ENCODE results near the gene NRROS. TPM values are rescaled to one million over a fixed set of nuclear protein-coding genes. Genes with fewer than 3 reads are reported as not detected.
A peak's percentile ranks its signal among the peaks of the same experiment; 100 is the strongest.

The NRROS gene
- total RNA-seq, 1 experiment from 2014 or later, result 1.5 TPM

GRCh38 chr3:196684548-196685407 is 45.3 kb downstream of the NRROS start:
- POLR2A ChIA-PET, result no interaction called here
- CTCF ChIA-PET, result interaction anchor here (2.9 kb wide), 1 partner anchor 75 kb away, joined by 18 read pairs; no protein-coding TSS in a partner anchor
- H3K9me3 Mint-ChIP-seq (ENCODE audit: unreplicated experiment), result peaks cover 9% of the 10 kb centered on the region
- H3K4me3 Mint-ChIP-seq (ENCODE audit: unreplicated experiment), result no peak overlapping the region
- no peaks in the 10 kb centered on the region for H3K36me3 Mint-ChIP-seq (ENCODE audit: insufficient read depth, unreplicated experiment)
- no peak overlapping the region for H3K27ac Mint-ChIP-seq (ENCODE audit: unreplicated experiment)
- no peaks in the 10 kb centered on the region for H3K4me1 Mint-ChIP-seq (ENCODE audit: low read depth, unreplicated experiment)
- Histone ChIP-seq H3K27me3 (replicated peaks; ENCODE audit: control insufficient read depth, insufficient read depth, low read length) (no peaks in the 10 kb centered on the region), H3K9me3 (no peaks in the 10 kb centered on the region), H3K4me3 (ENCODE audit: low read depth, low read length) (no peak overlapping the region), H3K4me1 (no peaks in the 10 kb centered on the region), H3K36me3 (ENCODE audit: control insufficient read depth, insufficient read depth, low read length) (no peaks in the 10 kb centered on the region)
- H3K27me3 Mint-ChIP-seq (ENCODE audit: insufficient read depth, unreplicated experiment), result no peaks in the 10 kb centered on the region
- intact Hi-C loops (cut with micrococcal nuclease; ENCODE audit: unreplicated experiment), result loop anchor here (1.0 to 2.0 kb wide), 2 partner anchors 52 to 75 kb away; no protein-coding TSS in a partner anchor
- no TSS peak for BruUV-seq (replicated peaks)
- peak in 1 of 2 experiments; percentile 70 for DNase-seq
- peak; percentile 81 for TF ChIP-seq CTCF (IDR thresholded peaks at IDR 0.05; ENCODE audit: insufficient read depth in 1 of 2, low read depth in 1 of 2, low read length in 1 of 2, severe bottlenecking in 1 of 2, unreplicated experiment in 1 of 2)

- no TSS peak for BruUV-seq (replicated peaks)
- CTCF ChIA-PET, result interaction anchor here (2.9 kb wide), 1 partner anchor 77 kb away, joined by 18 read pairs; no protein-coding TSS in a partner anchor
- Histone ChIP-seq H3K36me3 (ENCODE audit: control insufficient read depth, insufficient read depth, low read length) (no peaks in the 10 kb centered on the region), H3K4me3 (ENCODE audit: low read depth, low read length) (no peak overlapping the region), H3K27me3 (replicated peaks; ENCODE audit: control insufficient read depth, insufficient read depth, low read length) (no peaks in the 10 kb centered on the region), H3K9me3 (no peaks in the 10 kb centered on the region), H3K4me1 (no peaks in the 10 kb centered on the region)
- no peaks in the 10 kb centered on the region for H3K4me1 Mint-ChIP-seq (ENCODE audit: low read depth, unreplicated experiment)
- intact Hi-C loops (cut with micrococcal nuclease; ENCODE audit: unreplicated experiment), result no loop called here
- H3K36me3 Mint-ChIP-seq (ENCODE audit: insufficient read depth, unreplicated experiment), result no peaks in the 10 kb centered on the region
- no peak for DNase-seq
- no peak overlapping the region for H3K4me3 Mint-ChIP-seq (ENCODE audit: unreplicated experiment)
- POLR2A ChIA-PET, result no interaction called here
- no peak for TF ChIP-seq CTCF (IDR thresholded peaks at IDR 0.05; ENCODE audit: insufficient read depth in 1 of 2, low read depth in 1 of 2, low read length in 1 of 2, severe bottlenecking in 1 of 2, unreplicated experiment in 1 of 2)
- H3K27ac Mint-ChIP-seq (ENCODE audit: unreplicated experiment), result no peak overlapping the region
- H3K27me3 Mint-ChIP-seq (ENCODE audit: insufficient read depth, unreplicated experiment), result no peaks in the 10 kb centered on the region
- peaks cover 9% of the 10 kb centered on the region for H3K9me3 Mint-ChIP-seq (ENCODE audit: unreplicated experiment)
These were observed 46.9 kb downstream of the NRROS start for GRCh38 chr3:196686436-196686835.

- CTCF ChIA-PET, result no interaction called here
- H3K27me3 Mint-ChIP-seq (ENCODE audit: insufficient read depth, unreplicated experiment), result no peaks in the 10 kb centered on the region
- BruUV-seq (replicated peaks), result no TSS peak
- peaks cover 1% of the 10 kb centered on the region for H3K9me3 Mint-ChIP-seq (ENCODE audit: unreplicated experiment)
- TF ChIP-seq CTCF (IDR thresholded peaks at IDR 0.05; ENCODE audit: insufficient read depth in 1 of 2, low read depth in 1 of 2, low read length in 1 of 2, severe bottlenecking in 1 of 2, unreplicated experiment in 1 of 2), result no peak
- intact Hi-C loops (cut with micrococcal nuclease; ENCODE audit: unreplicated experiment), result no loop called here
- H3K4me3 ChIP-seq (ENCODE audit: low read depth, low read length), result no peak overlapping the region
- no peak for DNase-seq
- no peaks in the 10 kb centered on the region for H3K4me1 Mint-ChIP-seq (ENCODE audit: low read depth, unreplicated experiment)
- no peaks in the 10 kb centered on the region for H3K36me3 Mint-ChIP-seq (ENCODE audit: insufficient read depth, unreplicated experiment)
- POLR2A ChIA-PET, result no interaction called here
- H3K4me3 Mint-ChIP-seq (ENCODE audit: unreplicated experiment), result no peak overlapping the region
- H3K27me3 ChIP-seq (replicated peaks; ENCODE audit: control insufficient read depth, insufficient read depth, low read length), result no peaks in the 10 kb centered on the region
- H3K36me3 ChIP-seq (ENCODE audit: control insufficient read depth, insufficient read depth, low read length), result no peaks in the 10 kb centered on the region
- H3K27ac Mint-ChIP-seq (ENCODE audit: unreplicated experiment), result no peak overlapping the region
- no peaks in the 10 kb centered on the region for H3K9me3 ChIP-seq
- no peaks in the 10 kb centered on the region for H3K4me1 ChIP-seq
These were observed 48.9 kb downstream of the NRROS start for GRCh38 chr3:196688349-196688748.

Data from Caco-2 (cell line).